Mesenchymal stem cell (in vitro differentiated cells and primary cell): Measurements from ENCODE around the gene SCN4B.

ENCODE experiments used
- DNase-seq: peaks from one replicate; pipeline ENCODE4 v3.0.0-alpha.2; 2013
- H2AFZ ChIP-seq: one replicate; pipeline ENCODE4 v1.6.1; 2013; ENCODE audit warnings: low read depth, mild to moderate bottlenecking, control low read depth, inconsistent platforms, low read length, moderate library complexity
- H2AK5ac ChIP-seq: 2 replicates; pipeline ENCODE4 v1.6.1; 2013; ENCODE audit warnings: low read length, moderate library complexity, mild to moderate bottlenecking, inconsistent platforms; ENCODE audit not compliant: severe bottlenecking
- H2BK120ac ChIP-seq: one replicate; pipeline ENCODE4 v1.6.1; 2013; ENCODE audit warnings: low read depth, mild to moderate bottlenecking, inconsistent platforms, low read length, moderate library complexity
- H2BK12ac ChIP-seq, 2 experiments: one replicate each; pipeline ENCODE4 v1.6.1; 2013; ENCODE audit warnings: inconsistent platforms in 2 of 2, low read length in 2 of 2, mild to moderate bottlenecking in 2 of 2, moderate library complexity in 2 of 2, control low read depth in 1 of 2
- H2BK15ac ChIP-seq: one replicate; pipeline ENCODE4 v1.6.1; 2013; ENCODE audit warnings: mild to moderate bottlenecking, low read depth, inconsistent platforms; ENCODE audit not compliant: poor library complexity, severe bottlenecking
- H2BK5ac ChIP-seq: 2 replicates; pipeline ENCODE4 v1.6.1; 2013; ENCODE audit warnings: low read depth, mild to moderate bottlenecking, low read length, control low read depth, inconsistent platforms; ENCODE audit not compliant: poor library complexity, severe bottlenecking
- H3K14ac ChIP-seq, 2 experiments: one replicate each; pipeline ENCODE4 v1.6.1; 2013; ENCODE audit warnings: inconsistent platforms in 2 of 2, low read length in 2 of 2, control low read depth in 1 of 2, mild to moderate bottlenecking in 1 of 2, moderate library complexity in 1 of 2
- H3K18ac ChIP-seq, 2 experiments: one replicate each; pipeline ENCODE4 v1.6.1; 2013; ENCODE audit warnings: inconsistent platforms in 2 of 2, low read length in 2 of 2, control low read depth in 1 of 2, low read depth in 1 of 2, mild to moderate bottlenecking in 1 of 2
- H3K23ac ChIP-seq, 2 experiments: one replicate each; pipeline ENCODE4 v1.6.1; 2013; ENCODE audit warnings: inconsistent platforms in 2 of 2, low read length in 2 of 2, mild to moderate bottlenecking in 2 of 2, moderate library complexity in 2 of 2, control low read depth in 1 of 2
- H3K27ac ChIP-seq: 2 replicates; pipeline ENCODE4 v1.5.1; 2013; ENCODE audit warnings: mild to moderate bottlenecking, moderate library complexity, low read length, control low read depth, inconsistent platforms; ENCODE audit not compliant: poor library complexity, severe bottlenecking
- H3K27me3 ChIP-seq, 2 experiments: 2 replicates each; pipeline versions ENCODE4 v1.6.1 to v1.7.0; 2013; ENCODE audit warnings: low read length in 2 of 2, mild to moderate bottlenecking in 2 of 2, moderate library complexity in 2 of 2, control low read depth in 1 of 2, inconsistent platforms in 1 of 2; ENCODE audit not compliant: control insufficient read depth in 1 of 2, insufficient read depth in 1 of 2
- H3K36me3 ChIP-seq, 2 experiments: 2 replicates each; pipeline versions ENCODE4 v1.6.1 to v1.7.0; 2013; ENCODE audit warnings: low read length in 2 of 2, control low read depth in 1 of 2, inconsistent platforms in 1 of 2, low read depth in 1 of 2, mild to moderate bottlenecking in 1 of 2; ENCODE audit not compliant: insufficient read depth in 2 of 2, control insufficient read depth in 1 of 2
- H3K4ac ChIP-seq, 2 experiments: one replicate each; pipeline ENCODE4 v1.6.1; 2013; ENCODE audit warnings: inconsistent platforms in 2 of 2, low read length in 2 of 2, mild to moderate bottlenecking in 2 of 2, moderate library complexity in 2 of 2, control low read depth in 1 of 2, low read depth in 1 of 2
- H3K4me1 ChIP-seq: 2 replicates; pipeline ENCODE4 v1.6.1; 2013; ENCODE audit warnings: low read depth, low read length, control low read depth; ENCODE audit not compliant: control insufficient read depth, insufficient read depth
- H3K4me2 ChIP-seq: 2 replicates; pipeline ENCODE4 v1.6.1; 2013; ENCODE audit warnings: low read length, mild to moderate bottlenecking, inconsistent platforms; ENCODE audit not compliant: poor library complexity, severe bottlenecking
- H3K4me3 ChIP-seq, 2 experiments: 2 replicates each; pipeline versions ENCODE4 v1.5.1 to v1.7.0; 2013; ENCODE audit warnings: low read length in 2 of 2, mild to moderate bottlenecking in 2 of 2, control low read depth in 1 of 2, low read depth in 1 of 2; ENCODE audit not compliant: insufficient read depth in 1 of 2
- H3K79me1 ChIP-seq: replicated peaks from 2 replicates; pipeline ENCODE4 v1.6.1; 2013; ENCODE audit warnings: mild to moderate bottlenecking, control low read depth, low read length, inconsistent platforms; ENCODE audit not compliant: poor library complexity, severe bottlenecking
- H3K9ac ChIP-seq: 2 replicates; pipeline ENCODE4 v1.7.0; 2013; ENCODE audit warnings: mild to moderate bottlenecking, low read length, moderate library complexity
- H3K9me3 ChIP-seq: 2 replicates; pipeline ENCODE4 v1.7.0; 2013; ENCODE audit warnings: mild to moderate bottlenecking, low read length; ENCODE audit not compliant: control insufficient read depth
- H4K8ac ChIP-seq: one replicate; pipeline ENCODE4 v1.6.1; 2013; ENCODE audit warnings: inconsistent platforms, mild to moderate bottlenecking, low read length, moderate library complexity
- H4K91ac ChIP-seq: one replicate; pipeline ENCODE4 v1.6.1; 2013; ENCODE audit warnings: mild to moderate bottlenecking, low read length, inconsistent platforms
- WGBS: methylation state at CpG from one replicate; pipeline ENCODE4 v1.1.7; 2013; ENCODE audit warnings: mixed read lengths; 5-methylcytosine and 5-hydroxymethylcytosine counted together

SCN4B gene

GRCh38 chr11:118104491-118104890 is 48.1 kb downstream of the SCN4B start:
- Histone ChIP-seq H2AK5ac (no peak overlapping the region), H2BK5ac (no peak overlapping the region), H3K4ac (no peak overlapping the region), H3K9me3 (no peaks in the 10 kb centered on the region), H3K27me3 (peaks cover 39 to 51% of the 10 kb centered on the region in 2 experiments), H3K23ac (no peak overlapping the region), H3K18ac (no peak overlapping the region), H2BK12ac (no peak overlapping the region), H3K4me2 (no peak overlapping the region), H3K36me3 (no peaks in the 10 kb centered on the region), H2AFZ (no peak overlapping the region), H3K4me1 (no peaks in the 10 kb centered on the region), H3K9ac (no peak overlapping the region), H4K8ac (no peak overlapping the region), H3K14ac (no peak overlapping the region), H2BK120ac (no peak overlapping the region), H2BK15ac (no peak overlapping the region), H3K27ac (no peak overlapping the region), H3K4me3 (no peak overlapping the region), H4K91ac (no peak overlapping the region), H3K79me1 (no peaks in the 10 kb centered on the region)
- 82% methylated on average over 6 of the region's 6 CpGs for WGBS
- DNase-seq, result no peak

- H4K8ac ChIP-seq, result no peak overlapping the region
- H3K4me2 ChIP-seq, result no peak overlapping the region
- H3K27ac ChIP-seq, result no peak overlapping the region
- no peak overlapping the region for H2BK5ac ChIP-seq
- no peak overlapping the region for H3K9ac ChIP-seq
- H3K79me1 ChIP-seq, result no peaks in the 10 kb centered on the region
- H3K27me3 ChIP-seq, result peaks cover 42 to 51% of the 10 kb centered on the region in 2 experiments
- no peak overlapping the region for H2AFZ ChIP-seq
- H2BK120ac ChIP-seq, result no peak overlapping the region
- H2BK12ac ChIP-seq, result no peak overlapping the region
- no peaks in the 10 kb centered on the region for H3K36me3 ChIP-seq
- no peak for DNase-seq
- no peak overlapping the region for H2BK15ac ChIP-seq
- H3K4ac ChIP-seq, result no peak overlapping the region
- H3K4me1 ChIP-seq, result no peaks in the 10 kb centered on the region
- H3K18ac ChIP-seq, result no peak overlapping the region
- H3K9me3 ChIP-seq, result no peaks in the 10 kb centered on the region
- no peak overlapping the region for H4K91ac ChIP-seq
- H3K23ac ChIP-seq, result no peak overlapping the region
- H3K14ac ChIP-seq, result no peak overlapping the region
- H3K4me3 ChIP-seq, result no peak overlapping the region
- no peak overlapping the region for H2AK5ac ChIP-seq
- WGBS, result 75% methylated on average over 13 of the region's 13 CpGs
These were observed 49.8 kb downstream of the SCN4B start for GRCh38 chr11:118102721-118103261.

DNA sequence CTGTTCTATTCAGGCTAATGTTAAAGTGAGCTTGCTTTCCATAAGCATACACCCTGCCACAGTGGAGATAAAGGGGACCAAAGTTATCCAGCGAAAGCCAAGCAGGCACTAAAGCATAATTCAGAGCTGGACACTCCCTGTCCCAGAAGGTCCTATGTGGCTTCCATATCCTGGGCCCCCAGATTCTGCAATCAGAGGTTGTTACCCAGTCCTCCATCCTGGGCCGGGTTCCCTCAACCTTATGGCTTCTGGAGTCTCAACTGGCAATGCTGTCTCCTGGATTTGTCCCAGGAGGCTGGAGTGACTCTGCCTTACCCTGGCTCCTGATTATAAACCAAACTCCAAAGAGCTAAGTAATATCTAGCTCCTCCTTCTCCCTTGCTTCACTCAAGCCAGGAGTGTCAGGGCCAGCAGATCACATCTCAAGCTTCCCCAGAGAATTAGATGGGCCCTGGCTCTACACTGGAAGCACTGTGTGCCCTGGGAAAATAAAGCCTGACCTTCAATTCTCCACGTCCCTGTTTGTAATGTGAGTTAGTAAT is 51.9 kb downstream of the SCN4B start:
- 49% methylated on average over 3 of the region's 3 CpGs for WGBS
- H2BK12ac ChIP-seq, result no peak overlapping the region
- H2BK5ac ChIP-seq, result no peak overlapping the region
- DNase-seq, result no peak
- no peaks in the 10 kb centered on the region for H3K4me1 ChIP-seq
- no peak overlapping the region for H3K18ac ChIP-seq
- no peak overlapping the region for H3K14ac ChIP-seq
- no peak overlapping the region for H3K23ac ChIP-seq
- no peak overlapping the region for H3K4ac ChIP-seq
- H3K4me2 ChIP-seq, result no peak overlapping the region
- no peaks in the 10 kb centered on the region for H3K36me3 ChIP-seq
- H3K79me1 ChIP-seq, result no peaks in the 10 kb centered on the region
- H4K8ac ChIP-seq, result no peak overlapping the region
- peaks cover 40 to 65% of the 10 kb centered on the region in 2 experiments for H3K27me3 ChIP-seq
- no peak overlapping the region for H2BK120ac ChIP-seq
- no peak overlapping the region for H2AK5ac ChIP-seq
- no peak overlapping the region for H2AFZ ChIP-seq
- H2BK15ac ChIP-seq, result no peak overlapping the region
- no peak overlapping the region for H4K91ac ChIP-seq
- no peak overlapping the region for H3K27ac ChIP-seq
- H3K9ac ChIP-seq, result no peak overlapping the region
- no peaks in the 10 kb centered on the region for H3K9me3 ChIP-seq
- no peak overlapping the region for H3K4me3 ChIP-seq

DNA sequence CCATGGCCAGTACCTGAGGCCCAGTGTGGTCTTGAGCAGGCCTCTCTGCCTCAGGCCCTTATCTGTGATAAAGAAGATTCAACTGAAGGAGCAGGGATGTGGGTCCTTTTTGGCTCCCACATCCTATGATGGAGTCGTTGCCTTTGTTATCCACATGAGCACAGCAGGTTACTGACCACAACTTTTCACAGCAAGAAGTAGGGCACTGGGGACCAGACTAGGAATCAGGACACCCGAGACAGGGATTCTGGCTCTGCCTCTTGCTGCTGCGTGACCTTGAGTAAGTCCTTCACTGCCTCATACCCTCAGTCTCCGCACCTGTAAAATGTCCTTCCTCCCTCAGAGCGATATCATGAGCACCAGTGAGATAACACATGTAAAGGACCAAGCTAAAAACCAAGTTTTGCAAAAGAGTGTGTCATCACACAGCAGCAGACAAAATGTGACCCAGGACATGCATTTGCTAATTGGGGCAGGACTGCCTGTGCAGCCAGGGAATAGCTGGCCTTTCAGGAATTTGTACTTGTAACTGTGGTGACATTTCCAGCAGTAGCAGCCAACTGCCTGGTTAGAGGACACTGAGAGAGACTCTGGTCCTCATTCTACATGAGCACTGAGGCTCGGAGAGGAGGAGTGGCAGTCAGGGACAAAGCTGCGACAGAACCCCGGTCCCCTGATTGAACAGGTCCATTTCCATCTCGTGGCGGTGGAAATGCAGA is 52.6 kb downstream of the SCN4B start:
- Histone ChIP-seq H3K4ac (no peak overlapping the region), H3K79me1 (no peaks in the 10 kb centered on the region), H3K9ac (no peak overlapping the region), H3K27ac (no peak overlapping the region), H2BK12ac (no peak overlapping the region), H2BK15ac (no peak overlapping the region), H2BK5ac (no peak overlapping the region), H3K4me1 (no peaks in the 10 kb centered on the region), H2AFZ (no peak overlapping the region), H3K14ac (no peak overlapping the region), H4K8ac (no peak overlapping the region), H3K4me3 (no peak overlapping the region), H2BK120ac (no peak overlapping the region), H3K18ac (no peak overlapping the region), H3K9me3 (no peaks in the 10 kb centered on the region), H3K4me2 (no peak overlapping the region), H2AK5ac (no peak overlapping the region), H4K91ac (no peak overlapping the region), H3K27me3 (peaks cover 41 to 68% of the 10 kb centered on the region in 2 experiments), H3K23ac (no peak overlapping the region), H3K36me3 (no peaks in the 10 kb centered on the region)
- DNase-seq, result no peak
- 72% methylated on average over 10 of the region's 10 CpGs for WGBS
